Mesenchymal stem cell (in vitro differentiated cells and primary cell): Measurements from ENCODE around the gene PSTK.

Experiments
- DNase-seq: peaks from one replicate; pipeline ENCODE4 v3.0.0-alpha.2; 2013
- H2AFZ ChIP-seq: one replicate; pipeline ENCODE4 v1.6.1; 2013; ENCODE audit warnings: low read depth, mild to moderate bottlenecking, control low read depth, inconsistent platforms, low read length, moderate library complexity
- H2AK5ac ChIP-seq: 2 replicates; pipeline ENCODE4 v1.6.1; 2013; ENCODE audit warnings: low read length, moderate library complexity, mild to moderate bottlenecking, inconsistent platforms; ENCODE audit not compliant: severe bottlenecking
- H2BK120ac ChIP-seq: one replicate; pipeline ENCODE4 v1.6.1; 2013; ENCODE audit warnings: low read depth, mild to moderate bottlenecking, inconsistent platforms, low read length, moderate library complexity
- H2BK12ac ChIP-seq, 2 experiments: one replicate each; pipeline ENCODE4 v1.6.1; 2013; ENCODE audit warnings: inconsistent platforms in 2 of 2, low read length in 2 of 2, mild to moderate bottlenecking in 2 of 2, moderate library complexity in 2 of 2, control low read depth in 1 of 2
- H2BK15ac ChIP-seq: one replicate; pipeline ENCODE4 v1.6.1; 2013; ENCODE audit warnings: mild to moderate bottlenecking, low read depth, inconsistent platforms; ENCODE audit not compliant: poor library complexity, severe bottlenecking
- H2BK5ac ChIP-seq: 2 replicates; pipeline ENCODE4 v1.6.1; 2013; ENCODE audit warnings: low read depth, mild to moderate bottlenecking, low read length, control low read depth, inconsistent platforms; ENCODE audit not compliant: poor library complexity, severe bottlenecking
- H3K14ac ChIP-seq, 2 experiments: one replicate each; pipeline ENCODE4 v1.6.1; 2013; ENCODE audit warnings: inconsistent platforms in 2 of 2, low read length in 2 of 2, control low read depth in 1 of 2, mild to moderate bottlenecking in 1 of 2, moderate library complexity in 1 of 2
- H3K18ac ChIP-seq, 2 experiments: one replicate each; pipeline ENCODE4 v1.6.1; 2013; ENCODE audit warnings: inconsistent platforms in 2 of 2, low read length in 2 of 2, control low read depth in 1 of 2, low read depth in 1 of 2, mild to moderate bottlenecking in 1 of 2
- H3K23ac ChIP-seq, 2 experiments: one replicate each; pipeline ENCODE4 v1.6.1; 2013; ENCODE audit warnings: inconsistent platforms in 2 of 2, low read length in 2 of 2, mild to moderate bottlenecking in 2 of 2, moderate library complexity in 2 of 2, control low read depth in 1 of 2
- H3K27ac ChIP-seq: 2 replicates; pipeline ENCODE4 v1.5.1; 2013; ENCODE audit warnings: mild to moderate bottlenecking, moderate library complexity, low read length, control low read depth, inconsistent platforms; ENCODE audit not compliant: poor library complexity, severe bottlenecking
- H3K27me3 ChIP-seq, 2 experiments: 2 replicates each; pipeline versions ENCODE4 v1.6.1 to v1.7.0; 2013; ENCODE audit warnings: low read length in 2 of 2, mild to moderate bottlenecking in 2 of 2, moderate library complexity in 2 of 2, control low read depth in 1 of 2, inconsistent platforms in 1 of 2; ENCODE audit not compliant: control insufficient read depth in 1 of 2, insufficient read depth in 1 of 2
- H3K36me3 ChIP-seq, 2 experiments: 2 replicates each; pipeline versions ENCODE4 v1.6.1 to v1.7.0; 2013; ENCODE audit warnings: low read length in 2 of 2, control low read depth in 1 of 2, inconsistent platforms in 1 of 2, low read depth in 1 of 2, mild to moderate bottlenecking in 1 of 2; ENCODE audit not compliant: insufficient read depth in 2 of 2, control insufficient read depth in 1 of 2
- H3K4ac ChIP-seq, 2 experiments: one replicate each; pipeline ENCODE4 v1.6.1; 2013; ENCODE audit warnings: inconsistent platforms in 2 of 2, low read length in 2 of 2, mild to moderate bottlenecking in 2 of 2, moderate library complexity in 2 of 2, control low read depth in 1 of 2, low read depth in 1 of 2
- H3K4me1 ChIP-seq: 2 replicates; pipeline ENCODE4 v1.6.1; 2013; ENCODE audit warnings: low read depth, low read length, control low read depth; ENCODE audit not compliant: control insufficient read depth, insufficient read depth
- H3K4me2 ChIP-seq: 2 replicates; pipeline ENCODE4 v1.6.1; 2013; ENCODE audit warnings: low read length, mild to moderate bottlenecking, inconsistent platforms; ENCODE audit not compliant: poor library complexity, severe bottlenecking
- H3K4me3 ChIP-seq, 2 experiments: 2 replicates each; pipeline versions ENCODE4 v1.5.1 to v1.7.0; 2013; ENCODE audit warnings: low read length in 2 of 2, mild to moderate bottlenecking in 2 of 2, control low read depth in 1 of 2, low read depth in 1 of 2; ENCODE audit not compliant: insufficient read depth in 1 of 2
- H3K79me1 ChIP-seq: replicated peaks from 2 replicates; pipeline ENCODE4 v1.6.1; 2013; ENCODE audit warnings: mild to moderate bottlenecking, control low read depth, low read length, inconsistent platforms; ENCODE audit not compliant: poor library complexity, severe bottlenecking
- H3K9ac ChIP-seq: 2 replicates; pipeline ENCODE4 v1.7.0; 2013; ENCODE audit warnings: mild to moderate bottlenecking, low read length, moderate library complexity
- H3K9me3 ChIP-seq: 2 replicates; pipeline ENCODE4 v1.7.0; 2013; ENCODE audit warnings: mild to moderate bottlenecking, low read length; ENCODE audit not compliant: control insufficient read depth
- H4K8ac ChIP-seq: one replicate; pipeline ENCODE4 v1.6.1; 2013; ENCODE audit warnings: inconsistent platforms, mild to moderate bottlenecking, low read length, moderate library complexity
- H4K91ac ChIP-seq: one replicate; pipeline ENCODE4 v1.6.1; 2013; ENCODE audit warnings: mild to moderate bottlenecking, low read length, inconsistent platforms
- whole genome bisulfite sequencing: methylation state at CpG from one replicate; pipeline ENCODE4 v1.1.7; 2013; ENCODE audit warnings: mixed read lengths; 5-methylcytosine and 5-hydroxymethylcytosine counted together

PSTK gene

GRCh38 chr10:122997864-122998263 lies 17.7 kb downstream of the PSTK start:
- no peak overlapping the region for H3K9ac ChIP-seq
- H3K27ac ChIP-seq: no peak overlapping the region
- no peak overlapping the region for H3K23ac ChIP-seq
- no peaks in the 10 kb centered on the region for H3K27me3 ChIP-seq
- peaks cover 1% of the 10 kb centered on the region for H3K4me1 ChIP-seq
- H2BK5ac ChIP-seq: no peak overlapping the region
- DNase-seq: no peak
- no peak overlapping the region for H2BK15ac ChIP-seq
- 92% methylated on average over 2 of the region's 3 CpGs for WGBS
- no peak overlapping the region for H2BK120ac ChIP-seq
- H3K36me3 ChIP-seq: peaks cover 12 to 57% of the 10 kb centered on the region in 2 experiments
- no peak overlapping the region for H4K91ac ChIP-seq
- H2AFZ ChIP-seq: no peak overlapping the region
- H2AK5ac ChIP-seq: no peak overlapping the region
- no peak overlapping the region for H3K4me2 ChIP-seq
- H3K4ac ChIP-seq: no peak overlapping the region
- peaks cover 23% of the 10 kb centered on the region for H3K79me1 ChIP-seq
- no peak overlapping the region for H3K18ac ChIP-seq
- no peak overlapping the region for H4K8ac ChIP-seq
- no peaks in the 10 kb centered on the region for H3K9me3 ChIP-seq
- no peak overlapping the region for H2BK12ac ChIP-seq
- no peak overlapping the region for H3K4me3 ChIP-seq
- H3K14ac ChIP-seq: no peak overlapping the region

GRCh38 chr10:122998360-122998917 lies 18.2 kb downstream of the PSTK start:
- no peaks in the 10 kb centered on the region for H3K27me3 ChIP-seq
- H3K4me1 ChIP-seq: peaks cover 1% of the 10 kb centered on the region
- no peak for DNase-seq
- peaks cover 23% of the 10 kb centered on the region for H3K79me1 ChIP-seq
- no peak overlapping the region for H3K14ac ChIP-seq
- H3K27ac ChIP-seq: no peak overlapping the region
- no peak overlapping the region for H2BK12ac ChIP-seq
- H3K4me3 ChIP-seq: no peak overlapping the region
- WGBS: 91% methylated on average over 5 of the region's 6 CpGs
- H2BK15ac ChIP-seq: no peak overlapping the region
- H3K18ac ChIP-seq: no peak overlapping the region
- H3K9ac ChIP-seq: no peak overlapping the region
- no peak overlapping the region for H2BK120ac ChIP-seq
- no peak overlapping the region for H2BK5ac ChIP-seq
- H2AK5ac ChIP-seq: no peak overlapping the region
- no peaks in the 10 kb centered on the region for H3K9me3 ChIP-seq
- no peak overlapping the region for H3K4ac ChIP-seq
- H4K91ac ChIP-seq: no peak overlapping the region
- H3K4me2 ChIP-seq: no peak overlapping the region
- no peak overlapping the region for H4K8ac ChIP-seq
- no peak overlapping the region for H2AFZ ChIP-seq
- H3K23ac ChIP-seq: no peak overlapping the region
- H3K36me3 ChIP-seq: peaks cover 12 to 51% of the 10 kb centered on the region in 2 experiments

- Histone ChIP-seq H3K9ac (no peak overlapping the region), H3K36me3 (peaks cover 9 to 46% of the 10 kb centered on the region in 2 experiments), H3K79me1 (peaks cover 21% of the 10 kb centered on the region), H3K18ac (no peak overlapping the region), H3K27me3 (no peaks in the 10 kb centered on the region), H3K27ac (no peak overlapping the region), H2AK5ac (no peak overlapping the region), H3K4me2 (no peak overlapping the region), H3K4ac (no peak overlapping the region), H2AFZ (no peak overlapping the region), H2BK120ac (no peak overlapping the region), H2BK12ac (no peak overlapping the region), H2BK5ac (no peak overlapping the region), H3K4me3 (no peak overlapping the region), H2BK15ac (no peak overlapping the region), H3K9me3 (no peaks in the 10 kb centered on the region), H3K23ac (no peak overlapping the region), H3K4me1 (peaks cover 1% of the 10 kb centered on the region), H3K14ac (no peak overlapping the region), H4K8ac (no peak overlapping the region), H4K91ac (no peak overlapping the region)
- WGBS: over 99% methylated on average over 2 of the region's 3 CpGs
- no peak for DNase-seq
Measured at GRCh38 chr10:122998934-122999333, 18.7 kb downstream of the PSTK start.

- WGBS: 53% methylated on average over 2 of the region's 3 CpGs
- no peak overlapping the region for H3K4ac ChIP-seq
- H2BK15ac ChIP-seq: no peak overlapping the region
Measured at GRCh38 chr10:122999347-122999746, 19.1 kb downstream of the PSTK start.

More at GRCh38 chr10:122999347-122999746, 19.1 kb downstream of the PSTK start:
- H2BK5ac ChIP-seq: no peak overlapping the region
- H2AFZ ChIP-seq: no peak overlapping the region
- H3K79me1 ChIP-seq: peaks cover 18% of the 10 kb centered on the region
- H3K27ac ChIP-seq: no peak overlapping the region
- no peak overlapping the region for H2BK12ac ChIP-seq
- H3K4me2 ChIP-seq: no peak overlapping the region
- H3K23ac ChIP-seq: no peak overlapping the region
- H4K8ac ChIP-seq: no peak overlapping the region
- H3K27me3 ChIP-seq: no peaks in the 10 kb centered on the region
- H4K91ac ChIP-seq: no peak overlapping the region
- H2AK5ac ChIP-seq: no peak overlapping the region
- no peak overlapping the region for H3K9ac ChIP-seq
- peaks cover 6 to 42% of the 10 kb centered on the region in 2 experiments for H3K36me3 ChIP-seq
- no peak overlapping the region for H2BK120ac ChIP-seq
- no peak overlapping the region for H3K18ac ChIP-seq
- H3K4me3 ChIP-seq: no peak overlapping the region
- DNase-seq: peak; percentile 9
- peaks cover 1% of the 10 kb centered on the region for H3K4me1 ChIP-seq
- no peak overlapping the region for H3K14ac ChIP-seq
- H3K9me3 ChIP-seq: no peaks in the 10 kb centered on the region
